ENCODE data around the gene TEX11.

The TEX11 gene

GRCh38 chrX:70481471-70482270, 426.8 kb downstream of the TEX11 start:
- no peak overlapping the region for H3K4me3 ChIP-seq (ENCODE audit: low read depth, low read length)
- no peak for DNase-seq (ENCODE audit: low read depth)
- TF ChIP-seq CTCF (IDR thresholded peaks at IDR 0.05; ENCODE audit: low read depth, low read length) = no peak

GRCh38 chrX:70480660-70481018, 427.9 kb downstream of the TEX11 start:
- no peak overlapping the region for H3K4me3 ChIP-seq (ENCODE audit: low read depth, low read length)
- TF ChIP-seq CTCF (IDR thresholded peaks at IDR 0.05; ENCODE audit: low read depth, low read length) (no peak), POLR2A (IDR thresholded peaks at IDR 0.05; ENCODE audit: extremely low read depth, insufficient read length) (no peak), MAX (IDR thresholded peaks at IDR 0.05; ENCODE audit: low read depth, low read length) (no peak), MYC (IDR thresholded peaks at IDR 0.05; ENCODE audit: low read depth, low read length) (no peak)
- no peak for DNase-seq (ENCODE audit: low read depth)

GRCh38 chrX:70479922-70480659, 428.4 kb downstream of the TEX11 start:
- DNase-seq (ENCODE audit: low read depth) = no peak
- no peak overlapping the region for H3K4me3 ChIP-seq (ENCODE audit: low read depth, low read length)
- TF ChIP-seq CTCF (IDR thresholded peaks at IDR 0.05; ENCODE audit: low read depth, low read length) (no peak), MYC (IDR thresholded peaks at IDR 0.05; ENCODE audit: low read depth, low read length) (no peak), MAX (IDR thresholded peaks at IDR 0.05; ENCODE audit: low read depth, low read length) (no peak), POLR2A (IDR thresholded peaks at IDR 0.05; ENCODE audit: extremely low read depth, insufficient read length) (no peak)

GRCh38 chrX:70479247-70479921, 429.1 kb downstream of the TEX11 start:
- no peak overlapping the region for H3K4me3 ChIP-seq (ENCODE audit: low read depth, low read length)
- DNase-seq (ENCODE audit: low read depth) = peak; percentile 45
- TF ChIP-seq MYC (IDR thresholded peaks at IDR 0.05; ENCODE audit: low read depth, low read length) = no peak
- TF ChIP-seq CTCF (IDR thresholded peaks at IDR 0.05; ENCODE audit: low read depth, low read length) = no peak
- no peak for TF ChIP-seq POLR2A (IDR thresholded peaks at IDR 0.05; ENCODE audit: extremely low read depth, insufficient read length)
- TF ChIP-seq MAX (IDR thresholded peaks at IDR 0.05; ENCODE audit: low read depth, low read length) = no peak

Measured in NB4 (cell line).